Endothelial cell of umbilical vein (primary cell): Measurements from ENCODE around the gene TAOK1. TPM values are rescaled to one million over a fixed set of nuclear protein-coding genes. Genes with fewer than 3 reads are reported as not detected.

ENCODE experiments used
- BruUV-seq: library from RNA; stranded (reverse); fragments of 400-500 nt; replicated peaks from 2 replicates; lab custom pipeline; 2021; lab: Mats Ljungman, UMichigan
- CTCF ChIA-PET: fragments of 300-600, 350-600 bp; sonication (Branson Sonifier 250); formaldehyde crosslinking; loops from one replicate; lab custom pipeline; 2021; ENCODE audit warnings: antibody characterized with exemption, inconsistent platforms; lab: Charles Lee
- POLR2A ChIA-PET: fragments of 300-600, 350-600 bp; sonication (Branson Sonifier 250); formaldehyde crosslinking; loops from one replicate; lab custom pipeline; 2021; ENCODE audit warnings: antibody characterized with exemption, inconsistent platforms; lab: Charles Lee
- DNase-seq: peaks from one replicate; pipeline ENCODE4 v3.0.0-alpha.2; 2011; ENCODE audit warnings: low read depth, low spot score
- FAIRE-seq: peaks from 2 replicates; lab custom pipeline; 2011; peaks lifted over from hg19 to GRCh38; lab: Jason Lieb, UNC
- H2AFZ ChIP-seq: 2 replicates; pipeline ENCODE4 v1.6.0; 2012; ENCODE audit warnings: low read depth, low read length, control low read depth, inconsistent platforms
- H3K27ac ChIP-seq: 2 replicates; pipeline ENCODE4 v1.5.1; 2011; ENCODE audit warnings: low read depth, mild to moderate bottlenecking, control low read depth, low read length, moderate library complexity; ENCODE audit not compliant: insufficient read depth
- H3K27me3 ChIP-seq, 2 experiments: 2 replicates each; pipeline versions ENCODE4 v1.6.0 to v1.6.1; 2011; ENCODE audit warnings: low read length in 2 of 2, mixed read lengths in 1 of 2; ENCODE audit not compliant: control insufficient read depth in 2 of 2, insufficient read depth in 2 of 2
- H3K36me3 ChIP-seq, 2 experiments: 2 replicates in 1 of 2; 3 replicates in 1 of 2; pipeline ENCODE4 v1.5.1; 2011; ENCODE audit warnings: low read length in 2 of 2, mild to moderate bottlenecking in 1 of 2, moderate library complexity in 1 of 2; ENCODE audit not compliant: control insufficient read depth in 2 of 2, insufficient read depth in 2 of 2; ENCODE audit errors: extremely low read depth in 1 of 2
- H3K4me1 ChIP-seq: 3 replicates; pipeline ENCODE4 v1.5.1; 2011; ENCODE audit warnings: mild to moderate bottlenecking, low read length; ENCODE audit not compliant: control insufficient read depth, insufficient read depth; ENCODE audit errors: extremely low read depth
- H3K4me2 ChIP-seq: 2 replicates; pipeline ENCODE4 v1.6.1; 2011; ENCODE audit warnings: low read length, control low read depth, mixed read lengths; ENCODE audit not compliant: insufficient read depth
- H3K4me3 ChIP-seq, 3 experiments: fragments of 200-600 bp in 1 of 3; sonication (generic), shearing (Covaris generic) in 1 of 3; replicated peaks in 1 of 3; 2 replicates each; pipeline ENCODE4 v1.5.1; 2011 to 2016; ENCODE audit warnings: control low read depth in 3 of 3, low read length in 3 of 3, mild to moderate bottlenecking in 2 of 3, inconsistent platforms in 1 of 3, low read depth in 1 of 3, moderate library complexity in 1 of 3; ENCODE audit not compliant: insufficient read depth in 1 of 3
- H3K79me2 ChIP-seq: 2 replicates; pipeline ENCODE4 v1.6.0; 2012; ENCODE audit warnings: low read length, inconsistent platforms; ENCODE audit not compliant: control insufficient read depth, insufficient read depth
- H3K9ac ChIP-seq: replicated peaks from 2 replicates; pipeline ENCODE3; 2011; ENCODE audit warnings: low read length, control low read depth; ENCODE audit not compliant: insufficient read depth; ENCODE audit errors: extremely low read depth
- H3K9me1 ChIP-seq: replicated peaks from 3 replicates; pipeline ENCODE4 v1.6.0; 2011; ENCODE audit warnings: mild to moderate bottlenecking, low read length; ENCODE audit not compliant: control insufficient read depth, insufficient read depth; ENCODE audit errors: extremely low read depth
- H3K9me3 ChIP-seq: replicated peaks from 2 replicates; pipeline ENCODE4 v1.5.1; 2012; ENCODE audit warnings: low read length, inconsistent platforms; ENCODE audit not compliant: control insufficient read depth, insufficient read depth
- H4K20me1 ChIP-seq: replicated peaks from 2 replicates; pipeline ENCODE3; 2011; ENCODE audit warnings: mild to moderate bottlenecking, low read length; ENCODE audit not compliant: control insufficient read depth, insufficient read depth; ENCODE audit errors: extremely low read depth
- CTCF ChIP-seq, 2 donors: IDR thresholded peaks; 1 replicate in 1 of 2; 2 replicates in 1 of 2; pipeline ENCODE4 v1.5.1; 2011; ENCODE audit warnings: low read length in 2 of 2, mild to moderate bottlenecking in 2 of 2, moderate library complexity in 2 of 2, control low read depth in 1 of 2, inconsistent platforms in 1 of 2, low read depth in 1 of 2; ENCODE audit not compliant: insufficient read depth in 1 of 2; ENCODE audit errors: extremely low read depth in 1 of 2
- EZH2 ChIP-seq: IDR thresholded peaks from 2 replicates; pipeline ENCODE4 v1.6.1; 2012; ENCODE audit warnings: borderline replicate concordance, low read depth, mild to moderate bottlenecking, moderate library complexity, low read length, inconsistent platforms; ENCODE audit not compliant: severe bottlenecking
- FOS ChIP-seq: IDR thresholded peaks from 2 replicates; pipeline ENCODE4 v1.6.1; 2011; ENCODE audit warnings: mild to moderate bottlenecking, low read length, moderate library complexity, borderline replicate concordance; ENCODE audit not compliant: insufficient read depth
- GATA2 ChIP-seq: IDR thresholded peaks from 2 replicates; pipeline ENCODE4 v1.7.0; 2011; ENCODE audit warnings: low read depth, mild to moderate bottlenecking, moderate library complexity, mixed read lengths, low read length; ENCODE audit not compliant: insufficient read length, insufficient read depth
- JUN ChIP-seq: IDR thresholded peaks from 2 replicates; pipeline ENCODE4 v1.6.1; 2011; ENCODE audit warnings: borderline replicate concordance, low read depth; ENCODE audit not compliant: insufficient read length, insufficient read depth
- MAX ChIP-seq: IDR thresholded peaks from 2 replicates; pipeline ENCODE4 v1.6.1; 2011; ENCODE audit not compliant: insufficient read depth, insufficient read length
- MYC ChIP-seq: IDR thresholded peaks from one replicate; pipeline ENCODE4 v1.6.1; 2011; ENCODE audit warnings: mild to moderate bottlenecking, low read depth, low read length
- POLR2A ChIP-seq: IDR thresholded peaks from 2 replicates; pipeline ENCODE4 v1.6.1; 2012; ENCODE audit warnings: low read depth, mild to moderate bottlenecking, control low read depth, low read length
- POLR2AphosphoS5 ChIP-seq: IDR thresholded peaks from 2 replicates; pipeline ENCODE4 v1.6.1; 2012; ENCODE audit warnings: low read depth, mild to moderate bottlenecking, control low read depth, low read length, moderate library complexity; ENCODE audit not compliant: insufficient read depth
- dilution Hi-C: fragments of 300-500 bp; cut with MboI; formaldehyde crosslinking; loops from one replicate; pipeline ENCODE4 v1.15.0; 2019; ENCODE audit warnings: low sequenced_read_pairs; ENCODE audit not compliant: extremely low pct_ligation_motif_present
- intact Hi-C: fragments of 100-400 bp; cut with micrococcal nuclease; formaldehyde crosslinking; loops from one replicate; pipeline ENCODE4 v1.10.0; 2022
- polyA plus RNA-seq, 4 experiments: library from polyadenylated mRNA; depleted of rRNA in 3 of 4; stranded (reverse) in 3 of 4; unstranded in 1 of 4; fragments of >200 nt; gene quantifications; 2 replicates each; pipeline versions ENCODE4 v1.2.1 to v1.2.3, GENCODE V29; 2011 to 2012; ENCODE audit warnings: missing spikeins in 1 of 4
- total RNA-seq: library from RNA; stranded (reverse); gene quantifications from 2 replicates; pipeline ENCODE4 v1.2.3, GENCODE V29; 2021

Gene TAOK1
- total and polyA plus RNA-seq, 2 donors (not counting 3 experiments of a cell fraction or from before 2014, with no cell fraction given): 11.0 to 82.2 TPM

GRCh38 chr17:29379084-29379991, 10.8 kb upstream of the TAOK1 start:
- ChIA-PET CTCF (interaction anchor here (0.6 to 1.4 kb wide), 5 partner anchors 9 to 174 kb away, joined by 3 to 13 read pairs (median 3); partner anchors contain the start of gene TAOK1), POLR2A (no interaction called here)
- Histone ChIP-seq H3K9ac (no peak overlapping the region), H3K9me3 (no peaks in the 10 kb centered on the region), H2AFZ (peak overlapping the region; percentile 40), H3K36me3 (no peaks in the 10 kb centered on the region), H3K4me2 (no peak overlapping the region), H3K27ac (no peak overlapping the region), H3K27me3 (peaks cover 0 to 3% of the 10 kb centered on the region in 2 experiments), H3K9me1 (no peaks in the 10 kb centered on the region), H3K79me2 (no peaks in the 10 kb centered on the region), H3K4me1 (peaks cover 6% of the 10 kb centered on the region), H4K20me1 (no peaks in the 10 kb centered on the region), H3K4me3 (no peak overlapping the region)
- DNase-seq: peak; percentile 44
- no TSS peak for BruUV-seq
- intact Hi-C loops (loop anchor here (10.0 kb wide), 1 partner anchor 715 kb away; no protein-coding TSS in a partner anchor), dilution Hi-C loops (no loop called here)
- TF ChIP-seq POLR2AphosphoS5 (no peak), JUN (no peak), CTCF (IDR thresholded peaks at IDR 0.05; ENCODE audit: extremely low read depth in 1 of 2, insufficient read depth in 1 of 2, low read depth in 1 of 2, low read length in 2 of 2) (no peak), GATA2 (no peak), FOS (no peak), POLR2A (no peak), EZH2 (no peak), MYC (no peak), MAX (no peak)
- FAIRE-seq: peak; percentile 87
